Ovary (tissue), 3 donors: Measurements from ENCODE around the gene DIPK1B.

Experiments
- CTCF ChIP-seq, 3 donors: fragments of 450-650 bp in 2 of 3; fragments of 200-600 bp in 1 of 3; IDR thresholded peaks; one replicate each; pipeline versions ENCODE4 v1.5.1 to v1.8.0; 2016 to 2022; ENCODE audit warnings: antibody characterized with exemption in 3 of 3, mild to moderate bottlenecking in 1 of 3
- POLR2A ChIP-seq: fragments of 450-650 bp; IDR thresholded peaks from one replicate; pipeline ENCODE4 v1.6.1; 2017; ENCODE audit warnings: antibody characterized with exemption, mild to moderate bottlenecking, moderate library complexity
- donor health status: DM: no; HTN: no; CAD: no.

GRCh38 chr9:136759001-136759400 lies 46.6 kb downstream of the DIPK1B start:
- TF ChIP-seq CTCF (IDR thresholded peaks at IDR 0.05) (no peak), POLR2A (no peak)
